ENCODE results near the gene RIGI.
"Not testable (repeated sequence)": the region's sequence is repeated elsewhere in the genome, so short reads cannot be mapped to it uniquely, and the experiment has no call there.

The RIGI gene

GRCh38 chr9:32525709-32526030, 326 bp downstream of the RIGI start:
- no peak for DNase-seq

DNA sequence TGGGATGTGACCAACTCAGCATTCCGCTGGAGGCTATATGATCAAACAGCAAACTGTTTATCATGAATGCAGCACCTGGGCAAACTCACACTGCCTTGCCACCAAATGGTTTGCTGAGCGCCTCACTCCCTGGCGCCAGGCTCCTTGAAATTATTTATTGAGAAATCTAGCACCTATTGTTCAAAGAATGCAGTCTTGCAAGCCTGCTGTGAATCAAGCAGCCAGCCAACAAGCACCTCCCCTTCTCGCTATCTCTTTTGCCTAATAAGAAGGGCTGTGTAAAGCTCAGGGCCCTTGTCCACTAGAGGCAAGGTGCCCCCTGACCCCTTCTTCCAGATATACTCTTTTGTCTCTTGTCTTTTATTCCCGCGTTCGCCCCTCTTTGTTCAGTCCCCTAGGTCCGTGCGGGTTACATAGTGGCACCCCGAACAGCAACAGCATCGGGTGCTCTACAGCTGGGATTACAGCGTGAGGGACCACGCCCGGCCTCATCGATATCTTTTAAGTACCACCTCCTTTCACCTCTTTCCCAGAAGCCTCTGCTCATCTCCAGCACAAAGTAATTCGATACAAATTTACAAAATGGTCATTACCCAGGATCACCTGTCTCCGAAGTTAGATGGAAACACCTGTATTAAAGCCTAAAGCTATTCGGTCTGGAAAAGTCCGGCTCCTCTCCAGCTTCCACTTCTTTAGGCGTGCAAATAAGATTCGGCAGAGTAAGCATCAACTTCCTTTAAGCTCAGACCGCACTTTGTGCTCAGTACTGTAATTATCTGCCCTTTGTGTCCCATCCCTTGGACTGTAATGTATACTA, 896 bp downstream of the RIGI start:
- DNase-seq: no peak

- not testable (repeated sequence) for DNase-seq
Observed at GRCh38 chr9:32524558-32524891, 1.5 kb downstream of the RIGI start.

GRCh38 chr9:32523910-32524309, 2.1 kb downstream of the RIGI start:
- no peak for DNase-seq

DNA sequence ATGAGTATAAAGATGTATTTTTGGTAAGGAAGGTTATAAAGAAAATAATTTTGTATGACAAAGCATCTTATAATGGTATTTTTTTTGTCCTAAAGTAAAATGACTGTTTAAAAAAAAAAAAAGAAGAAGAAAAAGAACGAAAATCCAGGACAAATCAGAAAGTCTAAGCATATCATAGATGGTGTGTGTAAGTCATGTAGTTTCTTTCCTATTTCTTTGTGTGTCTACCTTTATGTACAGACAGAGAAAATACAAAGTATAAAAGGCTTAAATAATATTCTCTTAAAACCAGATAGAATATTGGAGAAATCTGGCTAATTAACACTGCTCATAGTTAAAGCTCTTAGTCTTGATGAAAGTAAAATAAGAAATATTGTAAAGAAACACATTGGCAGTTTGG, 7.7 kb downstream of the RIGI start:
- DNase-seq: no peak

- DNase-seq: no peak
Observed at GRCh38 chr9:32516241-32516640, 9.8 kb downstream of the RIGI start.

DNA sequence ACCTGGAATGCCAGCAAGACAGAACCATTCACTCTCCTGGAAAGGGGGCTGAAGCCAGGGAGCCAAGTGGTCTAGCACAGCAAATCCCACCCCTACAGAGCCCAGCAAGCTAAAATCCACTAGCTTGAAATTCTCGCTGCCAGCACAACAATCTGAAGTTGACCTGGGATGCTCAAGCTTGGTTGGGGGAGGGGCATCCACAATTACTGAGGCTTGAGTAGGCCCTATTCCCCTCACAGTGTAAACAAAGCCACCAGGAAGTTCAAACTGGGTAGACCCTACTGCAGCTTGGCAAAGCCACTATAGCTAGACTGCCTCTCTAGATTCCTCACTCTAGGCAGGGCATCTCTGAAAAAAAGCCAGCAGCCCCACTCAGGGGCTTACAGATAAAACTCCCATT, 17.3 kb downstream of the RIGI start:
- no peak for DNase-seq

GRCh38 chr9:32503008-32503407, 23.0 kb downstream of the RIGI start:
- DNase-seq: no peak

DNA sequence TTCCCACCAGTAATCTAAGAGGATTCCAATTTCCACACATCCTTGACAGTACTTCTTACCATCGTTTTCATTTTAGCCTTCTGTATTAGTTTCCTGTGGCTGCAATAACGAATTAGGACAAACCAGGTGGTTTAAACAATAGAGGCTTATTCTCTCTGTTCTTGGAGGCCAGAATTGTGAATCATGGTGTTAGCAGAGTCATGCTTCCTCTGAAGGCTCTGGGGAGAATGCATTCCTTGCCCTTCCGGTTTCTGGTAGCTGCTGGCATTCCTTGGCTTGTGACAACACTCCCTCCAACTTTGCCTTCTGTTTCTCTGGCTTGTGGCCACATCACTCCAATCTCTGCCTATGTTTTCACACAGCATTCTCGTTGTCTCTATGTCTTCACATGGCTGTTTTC, 23.5 kb downstream of the RIGI start:
- no peak for DNase-seq

DNA sequence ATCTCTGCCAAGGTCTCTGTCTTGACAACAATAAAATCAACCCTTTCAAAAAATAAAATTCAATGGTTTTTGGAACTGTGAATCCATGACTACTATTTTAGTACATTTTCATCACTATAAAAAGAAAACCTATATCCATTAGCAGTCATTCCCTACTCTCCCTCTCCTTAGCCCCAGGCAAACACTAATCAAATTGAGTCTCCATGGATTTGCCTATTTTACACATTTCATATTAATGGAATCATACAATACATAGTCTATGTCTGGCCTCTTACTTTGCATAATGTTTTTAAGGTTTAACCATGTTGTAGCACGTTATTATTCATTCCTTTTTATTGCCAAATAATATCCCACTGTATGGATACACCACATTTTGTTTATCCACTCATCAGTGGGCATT, 24.1 kb downstream of the RIGI start:
- no peak for DNase-seq

- no peak for DNase-seq
Observed at GRCh38 chr9:32500768-32501167, 25.2 kb downstream of the RIGI start.

DNA sequence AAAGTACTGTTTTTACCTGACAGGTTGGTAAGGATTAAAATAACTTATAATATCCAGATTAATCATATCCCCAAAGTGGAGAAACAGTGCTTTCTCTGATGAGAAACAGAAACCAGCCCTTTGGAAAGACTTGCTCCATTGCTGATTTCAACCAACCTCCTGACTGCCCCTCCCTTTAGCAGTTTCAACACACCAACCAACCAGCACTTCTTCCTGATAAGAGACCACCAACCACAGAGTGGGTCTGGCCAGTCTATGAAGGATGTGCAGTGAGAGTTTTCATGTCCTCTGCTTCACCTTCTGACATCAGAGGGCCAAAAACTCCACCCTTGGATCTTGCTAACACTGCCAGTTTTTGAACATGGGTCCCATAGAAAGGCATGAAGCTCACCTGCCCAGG, 28.1 kb downstream of the RIGI start:
- no peak for DNase-seq

- DNase-seq: no peak
Observed at GRCh38 chr9:32490601-32491000, 35.4 kb downstream of the RIGI start.

DNA sequence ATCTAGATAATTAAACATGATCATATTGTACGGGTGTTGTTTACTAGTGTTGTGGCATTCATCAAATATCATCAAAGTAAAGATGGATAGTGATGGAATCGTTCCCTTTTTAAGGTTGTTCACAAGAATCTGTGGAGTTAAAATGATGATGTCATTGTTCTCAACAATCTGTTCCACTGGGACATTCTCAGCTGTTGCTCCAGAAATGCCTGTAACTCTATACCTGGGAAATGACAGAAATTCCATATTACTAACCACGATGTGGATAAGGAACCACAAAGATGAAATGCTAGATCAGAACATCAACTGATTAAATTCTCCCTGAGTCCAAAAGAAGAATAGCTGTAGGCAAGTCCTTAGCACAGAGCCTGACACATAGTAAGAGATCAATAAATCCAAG, 38.0 kb downstream of the RIGI start:
- DNase-seq: no peak

GRCh38 chr9:32486839-32487562, 39.0 kb downstream of the RIGI start:
- DNase-seq: no peak

GRCh38 chr9:32483343-32483742, 42.7 kb downstream of the RIGI start:
- no peak for DNase-seq

All from NCI-H1436 treated with DMSO at 0.1 percent for 48 hours (cell line).